Measurements from ENCODE around the gene PPP1R3F.

GRCh38 chrX:49227726-49228125, 41.9 kb upstream of the PPP1R3F start:
- TF ChIP-seq CTCF (IDR thresholded peaks at IDR 0.05 in 4 of 5, conservative IDR thresholded peaks at IDR 0.05 in 1 of 5) (no peak), POLR2A (IDR thresholded peaks at IDR 0.05) (no peak)

All from gastrocnemius medialis (tissue), 4 donors.